NCI-H774 (cell line): ENCODE results near the gene KIF12.
"Not testable (repeated sequence)": the region's sequence is repeated elsewhere in the genome, so short reads cannot be mapped to it uniquely, and the experiment has no call there.

Experiments
- DNase-seq: peaks from one replicate; lab custom pipeline; 2025; lab: John Stamatoyannopoulos, UW

Gene KIF12

DNA sequence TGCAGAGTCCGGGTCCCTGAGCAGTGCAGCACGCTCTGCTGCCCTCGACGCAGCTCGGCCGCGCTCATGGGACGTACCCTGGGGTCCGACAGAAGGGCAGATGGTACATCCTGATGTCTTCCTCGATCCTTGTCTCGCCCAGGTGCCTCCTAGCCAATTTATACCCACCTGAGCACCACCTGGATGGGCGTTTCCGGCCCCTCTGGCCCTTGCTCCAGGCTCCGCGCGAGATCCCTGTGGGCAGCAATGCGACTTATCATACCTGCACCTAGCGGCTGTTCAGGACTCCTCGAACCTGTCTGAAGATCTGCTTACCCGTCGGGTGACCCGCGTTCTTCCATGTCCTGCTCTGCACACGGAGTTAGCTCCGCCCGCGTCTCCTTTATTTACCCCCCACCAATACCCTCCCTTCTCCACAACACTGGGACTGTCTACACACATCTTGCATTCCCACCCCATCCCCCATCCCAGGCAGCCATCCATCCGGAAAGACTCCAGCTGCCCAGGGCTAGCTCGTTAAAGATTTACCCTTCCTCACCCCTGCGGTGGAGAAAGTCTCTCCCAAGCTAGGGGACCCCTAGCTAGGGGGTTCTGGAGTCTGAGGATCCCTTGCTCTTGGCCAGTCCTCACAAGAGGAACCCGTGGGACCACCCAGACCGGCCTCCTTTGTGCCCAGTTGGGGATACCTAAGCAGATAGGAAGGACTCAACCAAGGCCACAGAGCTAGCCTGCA lies at the start of gene KIF12:
Gene KIF12, minus strand, starts transcription at position 357 of the 733 bp plus-strand sequence. Its CDS starts 16 bp downstream, at position 341.
- DNase-seq = no peak

DNA sequence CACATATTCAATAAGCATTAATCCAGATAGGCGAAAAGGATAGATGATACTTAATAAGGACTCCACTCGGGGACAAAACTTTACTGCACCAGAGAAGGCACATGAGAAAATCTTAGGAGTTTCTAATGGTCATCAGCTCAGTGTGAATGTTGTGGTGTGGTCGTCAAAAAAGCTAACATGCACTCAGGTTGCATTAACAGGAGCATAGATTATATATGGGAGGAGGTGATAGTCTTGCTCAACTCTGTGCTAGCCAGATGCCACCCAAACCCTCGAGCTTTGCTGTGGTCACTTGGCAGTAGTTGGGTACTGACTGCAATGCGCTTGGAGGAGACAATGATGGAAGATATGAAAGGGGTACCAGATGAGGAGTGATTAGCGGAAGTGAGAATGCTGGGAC lies 47.6 kb upstream of the KIF12 start:
- DNase-seq = no peak

DNA sequence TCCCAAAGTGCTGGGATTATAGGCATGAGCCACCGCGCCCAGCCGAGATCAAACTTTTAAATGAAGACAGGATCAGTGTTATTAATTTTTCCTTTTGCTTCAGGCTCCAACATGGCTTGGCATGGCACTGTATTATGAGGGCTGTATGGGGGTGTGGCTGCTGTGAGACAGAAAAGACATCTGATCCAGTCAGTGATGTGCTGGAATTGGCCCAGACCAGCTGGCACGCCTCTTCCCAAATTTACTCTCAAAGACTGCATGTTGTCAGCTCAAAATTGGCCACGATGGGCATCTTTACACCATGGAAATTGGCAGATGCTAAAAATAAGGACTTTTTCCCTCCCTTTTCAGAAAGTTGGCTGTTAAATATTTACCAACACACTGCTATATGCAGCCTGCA lies 44.1 kb upstream of the KIF12 start:
- no peak for DNase-seq

DNA sequence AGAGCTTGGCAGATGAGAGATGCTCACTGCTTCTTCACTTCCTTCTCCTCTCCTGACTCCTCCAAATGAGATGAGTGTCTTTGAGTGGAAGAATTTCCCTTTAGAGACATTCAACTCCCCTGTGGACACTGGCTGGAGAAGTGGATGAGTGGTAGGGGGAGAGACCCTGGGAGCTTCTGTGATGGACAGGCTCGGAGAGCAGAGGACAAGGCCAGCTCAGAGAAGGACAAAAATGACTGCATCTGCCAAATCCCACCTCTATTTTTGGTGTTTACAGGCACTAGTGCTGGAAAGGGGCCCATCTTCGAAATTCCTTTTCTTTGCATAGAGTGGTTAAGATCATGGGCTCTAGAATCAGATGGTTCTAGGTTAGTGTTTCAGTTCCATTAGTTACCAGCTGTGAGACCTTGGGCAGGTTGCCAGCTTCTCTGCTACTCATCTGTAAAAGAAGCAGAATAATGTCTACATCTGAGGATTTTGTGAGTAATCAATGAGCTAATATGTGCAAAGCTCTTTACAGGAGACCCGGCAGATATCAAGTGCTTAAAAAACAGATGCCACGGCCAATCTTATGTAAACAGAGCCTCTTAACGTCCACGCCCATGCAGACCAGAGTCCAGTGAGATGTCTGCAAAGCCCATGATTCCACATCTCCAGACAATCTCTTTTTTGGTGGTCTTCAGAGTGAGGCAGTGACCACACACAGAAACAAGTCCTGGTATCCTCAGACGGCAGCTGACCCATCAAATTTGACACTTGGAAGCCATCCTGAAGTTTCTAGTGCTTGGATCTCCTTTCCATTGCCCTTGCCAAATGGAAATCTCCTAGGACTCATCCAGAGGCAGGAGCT lies 42.7 kb upstream of the KIF12 start:
- no peak for DNase-seq

DNA sequence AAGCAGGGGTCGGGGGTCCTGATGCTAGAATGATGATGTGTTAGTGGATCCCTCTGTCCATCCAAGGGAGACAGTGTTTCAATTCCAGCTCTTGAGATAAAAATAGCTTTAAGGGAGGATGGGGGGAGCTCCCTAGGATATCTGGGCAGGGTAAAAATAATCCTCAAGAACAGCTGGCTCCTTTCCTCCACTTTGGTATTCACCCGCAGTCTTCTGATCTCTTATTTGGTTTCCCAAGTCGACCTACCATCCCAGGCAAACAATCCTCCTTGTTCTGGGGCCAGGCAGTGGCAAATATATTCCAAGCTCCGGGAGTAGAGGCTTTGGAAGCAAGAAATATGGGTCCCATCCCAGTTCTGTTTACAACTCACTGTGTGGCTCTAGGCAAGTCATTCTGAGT lies 41.8 kb upstream of the KIF12 start:
- no peak for DNase-seq

DNA sequence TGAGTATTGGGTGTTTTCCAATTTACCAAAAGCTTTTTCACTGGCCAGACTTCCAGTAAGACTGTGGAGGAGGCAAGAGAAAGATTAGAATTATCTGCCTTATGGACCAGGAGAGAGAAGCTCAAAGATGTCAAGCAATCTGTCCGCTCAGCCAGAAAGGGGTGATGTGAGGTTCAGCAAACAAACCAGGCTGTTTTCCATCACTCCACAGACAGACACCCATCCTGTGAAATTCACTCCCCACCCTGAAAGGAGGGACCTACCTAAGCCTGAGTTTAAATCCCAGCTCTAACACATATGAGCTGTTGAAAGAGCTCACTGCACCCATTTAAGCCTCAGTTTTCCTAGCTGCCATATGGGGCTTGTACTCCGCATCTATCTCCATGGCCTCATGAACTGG lies 41.3 kb upstream of the KIF12 start:
- DNase-seq = no peak

DNA sequence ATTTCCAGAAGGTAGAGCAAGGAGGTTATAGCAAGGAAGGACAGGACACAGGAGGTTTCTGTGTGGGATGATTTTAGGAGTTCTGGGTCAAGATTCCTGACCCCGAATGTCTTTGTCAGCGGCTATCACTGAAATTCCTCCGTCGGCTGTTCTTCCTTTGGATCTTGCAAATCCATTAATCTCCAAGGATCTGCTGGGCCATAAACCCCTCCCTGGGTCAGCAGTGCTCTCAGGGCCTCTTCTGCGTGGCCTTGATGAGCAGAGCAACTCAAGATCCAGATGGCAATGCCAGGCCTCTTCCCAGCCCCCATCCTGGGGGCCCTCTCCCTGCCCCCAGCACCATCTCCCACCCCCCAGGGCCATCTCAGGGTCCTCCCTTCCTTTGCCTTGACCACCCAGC lies 40.0 kb upstream of the KIF12 start:
- DNase-seq = no peak

DNA sequence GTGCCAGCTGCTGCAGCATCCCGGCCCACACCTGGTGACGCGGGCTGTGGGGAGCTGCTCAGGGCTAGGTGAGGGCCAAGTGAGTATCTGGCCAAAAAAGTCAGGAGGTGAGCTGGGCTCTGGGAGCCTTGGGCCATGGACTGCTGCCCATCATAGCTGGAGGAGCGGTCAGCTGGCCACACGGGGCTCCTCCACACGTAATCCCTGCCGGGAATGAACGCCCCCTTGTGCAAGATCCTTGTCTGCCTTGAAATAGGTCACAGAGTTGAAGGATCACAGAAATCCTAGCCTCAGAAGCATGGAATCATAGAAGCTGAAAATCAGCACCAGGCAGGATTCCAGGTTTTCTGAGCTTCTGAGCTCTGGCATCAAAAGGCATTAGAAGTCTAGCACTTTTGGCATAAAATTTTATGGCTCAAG lies 39.5 kb upstream of the KIF12 start:
- DNase-seq = no peak

DNA sequence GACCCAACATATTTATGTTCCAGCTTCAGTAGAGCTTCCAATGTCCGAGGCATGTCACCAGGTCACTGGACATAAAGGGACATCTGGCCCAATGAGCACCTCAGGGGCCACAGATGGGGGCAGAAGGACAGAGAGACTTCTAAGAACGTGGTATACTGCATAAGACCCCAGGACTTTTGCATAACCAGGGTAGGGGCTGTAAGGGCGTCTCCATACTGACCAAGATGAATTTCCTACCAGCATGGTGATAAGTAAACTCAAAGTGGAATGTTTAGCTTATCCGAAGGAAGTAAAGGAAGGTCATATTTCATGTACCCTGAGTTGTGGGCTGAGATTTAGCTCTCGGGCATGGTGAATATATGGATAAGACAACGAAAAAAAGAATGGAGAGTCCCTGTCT lies 38.7 kb upstream of the KIF12 start:
- DNase-seq = no peak

DNA sequence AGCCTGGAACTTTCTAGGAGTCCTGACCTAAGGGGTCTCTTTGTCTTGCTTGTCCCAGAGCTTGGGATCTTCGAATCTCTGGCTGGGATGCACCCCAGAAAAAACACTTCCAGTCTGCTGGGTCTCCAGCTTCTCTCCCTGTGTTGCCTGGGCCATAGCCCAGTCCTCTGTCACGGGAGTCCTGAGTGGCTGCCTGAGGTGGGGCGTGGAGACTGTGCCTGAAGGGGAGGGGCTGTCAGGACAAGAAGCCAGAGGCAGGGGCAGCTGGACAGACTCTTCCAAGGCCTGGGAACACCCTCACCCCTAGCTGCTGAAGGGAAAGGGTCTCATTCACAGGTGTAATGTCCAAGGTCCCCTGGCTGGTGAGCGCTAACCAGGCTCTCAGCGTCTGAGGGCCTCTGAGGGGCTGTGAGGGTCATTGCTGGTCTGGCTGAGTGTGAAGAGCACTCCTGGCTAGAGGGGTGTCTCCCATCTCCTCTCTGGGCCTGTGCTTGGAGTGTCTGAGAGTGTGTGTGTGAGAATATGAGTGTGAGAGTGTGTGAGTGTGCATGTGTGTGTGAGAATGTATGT lies 35.8 kb upstream of the KIF12 start:
- DNase-seq = no peak

DNA sequence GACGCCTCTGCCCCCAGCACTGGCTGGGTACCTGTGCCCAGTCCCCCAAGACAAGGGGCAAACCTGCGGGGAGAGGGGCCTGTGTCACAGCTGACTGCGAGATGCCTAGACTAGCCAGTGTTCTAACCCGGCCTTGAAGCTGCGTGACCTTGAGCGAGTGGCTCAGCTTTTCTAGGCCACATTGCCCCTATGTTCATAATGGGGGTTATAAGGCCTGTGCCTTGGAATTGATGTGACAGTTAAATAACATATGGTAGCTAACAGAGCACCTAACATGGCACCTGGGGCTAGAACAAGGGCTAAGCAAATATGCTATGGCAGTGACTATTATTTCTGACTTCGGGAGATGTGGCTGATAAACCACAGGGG lies 33.4 kb upstream of the KIF12 start:
- DNase-seq = no peak

DNA sequence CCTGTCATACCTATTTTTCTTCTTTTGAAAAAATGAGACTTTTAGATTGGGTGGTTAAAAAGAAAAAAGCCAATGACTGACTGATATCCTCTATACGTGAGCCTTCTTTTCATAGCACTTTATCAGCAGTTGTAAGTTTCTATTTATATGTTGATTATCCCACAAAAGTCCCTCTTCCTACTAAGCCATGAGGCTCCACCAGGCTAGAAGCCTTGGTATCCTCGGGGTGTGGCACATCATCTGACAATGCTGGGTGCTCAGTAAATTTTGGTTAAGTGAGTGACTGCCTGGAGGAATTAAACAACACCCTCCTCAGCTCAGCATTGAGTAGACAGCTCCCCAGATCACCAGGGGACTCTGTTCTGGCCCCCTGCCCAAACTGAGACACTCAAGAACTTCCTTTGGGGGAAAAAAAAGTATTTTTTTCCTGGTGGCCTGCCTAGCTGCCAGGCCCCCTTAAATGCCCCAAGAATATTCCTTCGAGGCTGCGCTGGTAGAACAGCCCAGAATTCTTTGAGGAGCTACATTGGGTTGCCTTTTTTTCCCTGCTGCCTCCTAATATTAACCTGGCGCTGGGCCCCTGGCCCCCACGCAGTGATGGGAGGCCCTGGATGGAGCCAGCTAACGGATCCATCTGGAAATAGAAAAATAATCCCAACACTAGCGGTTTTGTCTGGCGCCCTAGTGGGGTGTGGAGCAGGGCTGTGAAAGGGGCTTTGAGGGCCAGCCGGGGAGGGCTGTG lies 32.9 kb upstream of the KIF12 start:
- no peak for DNase-seq

DNA sequence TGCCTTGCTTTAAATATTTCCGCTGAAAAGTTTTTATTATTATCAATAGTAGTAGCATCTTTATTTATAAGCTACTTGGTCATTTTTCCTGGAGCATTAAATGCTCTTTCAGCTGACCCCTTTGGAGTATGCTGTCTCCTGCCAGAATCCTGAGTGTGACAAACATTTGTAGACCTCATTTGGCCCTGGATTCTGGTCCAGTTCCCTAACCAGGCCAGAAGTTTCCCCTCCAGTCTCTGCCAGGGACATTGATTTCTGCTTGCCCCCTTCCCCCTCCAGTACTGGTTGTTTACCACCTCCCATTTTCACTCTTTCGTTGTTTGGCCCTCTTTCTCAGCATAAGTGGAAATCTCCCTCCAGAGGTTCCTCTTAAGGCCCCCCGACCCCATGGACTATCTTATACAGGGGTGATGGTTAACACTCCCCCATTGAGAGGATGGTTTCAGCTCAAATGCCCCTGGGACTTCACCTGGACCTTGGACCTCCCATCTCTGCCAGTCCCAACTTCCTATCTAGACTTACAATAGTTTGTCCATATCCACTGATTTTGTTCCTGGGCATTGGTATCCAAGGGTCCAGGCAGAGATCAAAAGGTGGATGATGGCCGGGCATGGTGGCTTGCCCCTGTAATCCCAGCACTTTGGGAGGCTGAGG lies 31.7 kb upstream of the KIF12 start:
- DNase-seq = no peak

DNA sequence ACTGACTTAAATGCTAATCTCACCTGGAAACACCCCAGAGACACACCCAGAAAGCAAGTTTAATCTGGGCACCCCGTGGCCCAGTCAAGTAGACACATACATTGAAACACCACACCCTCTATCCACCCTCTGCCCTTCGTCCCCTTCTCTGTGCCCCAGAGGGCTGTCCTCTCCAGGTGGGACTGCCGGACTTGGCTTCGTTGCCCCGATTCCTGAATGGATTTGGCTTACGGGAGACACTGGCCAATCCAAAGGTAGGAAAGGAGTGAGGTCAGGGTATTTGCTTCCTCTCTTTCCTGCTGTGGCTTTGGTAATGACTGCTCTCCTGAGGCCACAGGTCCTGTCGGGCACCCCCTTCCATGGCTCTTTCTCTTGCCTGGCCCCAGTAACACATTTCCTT lies 31.0 kb upstream of the KIF12 start:
- no peak for DNase-seq

DNA sequence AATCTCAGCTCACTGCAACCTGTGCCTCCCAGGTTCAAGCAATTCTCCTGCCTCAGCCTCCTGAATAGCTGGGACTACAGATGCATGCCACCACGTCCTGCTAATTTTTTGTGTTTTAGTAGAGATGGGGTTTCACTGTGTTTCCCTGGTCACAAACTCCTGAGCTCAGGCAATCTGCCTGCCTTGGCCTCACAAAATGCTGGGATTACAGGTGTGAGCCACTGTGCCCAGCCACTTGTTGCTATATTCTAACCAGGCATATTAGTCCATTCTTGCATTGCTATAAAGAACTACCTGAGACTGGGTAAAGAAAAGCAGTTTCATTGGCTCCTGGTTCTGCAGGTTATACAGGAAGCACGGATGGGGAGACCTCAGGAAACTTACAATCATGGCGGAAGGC lies 29.7 kb upstream of the KIF12 start:
- not testable (repeated sequence) for DNase-seq

DNA sequence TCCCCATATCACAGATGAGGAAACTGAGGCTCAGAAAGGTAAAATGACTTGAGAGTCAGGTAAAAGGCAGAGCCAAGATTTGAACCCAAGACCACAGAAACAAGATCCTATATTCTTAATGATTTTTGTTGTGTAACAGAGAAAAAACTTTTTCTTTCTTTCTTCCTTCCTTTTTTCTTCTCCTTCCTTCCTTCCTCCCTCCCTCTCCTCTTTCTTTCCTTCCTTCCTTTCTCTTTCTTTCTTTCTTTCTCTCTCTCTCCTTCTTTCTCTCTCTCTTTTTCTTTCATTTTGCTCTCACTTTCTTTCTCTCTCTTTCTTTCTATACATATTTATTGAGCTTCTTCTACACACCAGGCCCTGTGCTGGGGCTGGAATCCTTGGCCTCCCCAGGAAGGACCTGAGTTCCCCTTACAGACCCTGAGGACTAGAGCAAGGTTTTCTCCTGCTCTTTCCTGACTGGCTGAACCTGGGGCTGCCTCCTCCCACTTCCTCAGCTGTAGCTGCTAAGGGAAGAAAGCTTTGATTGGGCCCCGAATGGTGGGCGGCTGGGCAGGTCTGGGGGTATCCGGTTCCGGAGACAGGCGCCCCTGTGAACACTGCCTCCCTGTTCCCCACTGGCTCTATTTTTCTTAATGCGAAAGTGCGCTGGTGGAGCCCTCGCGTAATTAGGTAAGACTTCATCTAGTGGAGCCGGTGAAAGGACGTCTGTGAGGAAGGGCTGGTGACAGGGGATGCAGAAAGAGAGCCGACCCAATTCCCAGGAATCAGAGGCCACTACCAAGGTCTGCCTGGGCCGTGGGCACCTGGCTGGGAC lies 27.4 kb upstream of the KIF12 start:
- DNase-seq = no peak

DNA sequence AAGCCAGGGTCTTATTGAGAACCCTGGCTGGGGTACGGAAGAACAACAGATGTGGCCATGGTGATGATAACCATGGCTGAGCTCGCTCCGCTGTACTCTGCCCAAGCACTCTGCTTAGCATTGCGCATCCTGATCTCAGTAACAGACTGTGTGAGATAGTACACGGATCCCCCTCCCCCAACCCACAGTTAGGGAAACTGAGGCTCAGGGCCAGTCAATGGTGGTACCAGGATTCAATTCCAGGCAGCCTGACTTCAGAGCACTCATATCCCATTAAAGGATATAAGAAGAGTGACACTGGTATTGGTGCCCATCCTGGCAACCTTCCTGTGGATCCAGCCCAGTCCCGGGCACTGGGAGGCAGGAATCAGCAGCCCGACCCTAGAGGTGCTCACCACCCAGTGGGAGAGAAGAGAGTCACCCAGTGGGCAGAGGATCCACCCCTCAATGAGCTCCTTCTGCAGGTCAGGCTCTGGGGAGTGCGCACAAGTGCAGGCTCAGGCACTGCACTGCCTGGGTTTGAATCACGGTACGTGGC lies 26.5 kb upstream of the KIF12 start:
- DNase-seq = no peak

DNA sequence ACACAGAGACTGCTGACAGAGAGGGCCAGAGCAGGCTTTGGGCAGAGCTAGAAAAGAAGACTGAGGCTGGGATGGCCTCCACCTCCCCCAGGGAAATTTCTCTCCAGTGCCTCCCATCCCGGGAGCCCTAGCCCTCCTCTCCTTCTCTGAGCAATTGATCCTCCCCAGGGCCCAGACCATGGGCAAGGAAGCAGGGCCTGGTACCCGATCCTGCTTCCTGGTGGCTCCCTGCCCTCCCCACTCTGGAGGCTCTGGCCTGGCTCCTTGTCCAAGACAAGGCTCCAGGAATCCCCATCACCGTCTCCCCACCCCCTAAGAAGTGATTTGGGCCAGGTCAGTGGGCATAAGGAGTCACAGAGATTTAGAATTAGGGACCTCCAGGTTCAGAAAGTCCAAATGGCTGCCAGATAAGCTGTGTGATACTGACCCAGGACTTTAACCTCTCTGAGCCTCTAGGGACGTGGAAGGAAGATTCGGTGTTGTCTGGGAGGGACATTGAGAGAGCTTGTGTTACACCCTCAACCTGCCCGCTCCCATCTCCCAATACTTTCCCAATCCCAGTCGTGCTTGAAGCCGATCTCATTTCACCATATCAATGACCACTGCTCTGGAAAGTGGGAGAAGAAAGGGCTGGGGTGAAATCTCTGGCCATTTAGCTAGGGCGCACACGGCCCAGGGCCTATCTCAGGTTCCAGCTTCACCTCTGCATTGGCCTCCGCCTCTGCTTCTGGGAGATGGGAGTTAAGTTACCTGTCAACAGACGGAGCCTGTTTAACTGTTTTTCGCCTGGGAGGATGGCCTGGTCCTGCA lies 25.8 kb upstream of the KIF12 start:
- DNase-seq = no peak

DNA sequence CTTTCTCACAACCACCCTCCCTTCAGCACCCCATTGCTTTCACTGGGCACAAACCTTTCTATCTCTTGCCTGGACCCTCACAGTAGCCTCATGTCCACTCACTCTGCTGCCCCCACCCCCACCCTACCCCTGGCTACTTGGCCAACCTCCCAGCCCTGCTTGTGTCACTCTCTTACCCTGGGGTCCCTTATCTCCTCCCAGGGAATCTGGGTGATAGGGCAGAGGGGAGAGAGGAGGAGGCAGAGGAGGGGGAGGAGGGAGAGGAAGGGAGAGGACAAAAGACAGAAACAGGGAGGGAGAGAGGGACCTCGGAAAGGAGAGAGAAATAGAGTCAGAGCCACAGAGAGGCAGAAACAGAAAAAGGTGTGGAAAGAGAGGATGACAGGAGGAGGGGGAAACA lies 25.0 kb upstream of the KIF12 start:
- no peak for DNase-seq
